Activated T-cell treated with anti-CD3 and anti-CD28 coated beads, Interleukin-2, amount 50 U/mL, for 24 hours (primary cell): ENCODE measurements around the gene LVRN.

Experiments used
- DNase-seq: peaks from one replicate; pipeline ENCODE4 v3.0.0-alpha.2; 2020
- H3K27ac Mint-ChIP-seq: 2 replicates; pipeline ENCODE4 v1.8.0; 2020; ENCODE audit warnings: mild to moderate bottlenecking, mixed read lengths
- H3K27me3 Mint-ChIP-seq: 2 replicates; pipeline ENCODE4 v1.8.0; 2020; ENCODE audit warnings: mixed read lengths
- H3K36me3 Mint-ChIP-seq: 2 replicates; pipeline ENCODE4 v1.8.0; 2020; ENCODE audit warnings: low read depth, mixed read lengths
- H3K4me1 Mint-ChIP-seq: 2 replicates; pipeline ENCODE4 v1.8.0; 2020; ENCODE audit warnings: low read depth, mixed read lengths
- H3K4me3 Mint-ChIP-seq: 2 replicates; pipeline ENCODE4 v1.8.0; 2020; ENCODE audit warnings: mild to moderate bottlenecking, moderate library complexity, mixed read lengths
- H3K9me3 Mint-ChIP-seq: 2 replicates; pipeline ENCODE4 v1.8.0; 2020; ENCODE audit warnings: mixed read lengths

The LVRN gene

GRCh38 chr5:116032094-116032517, 69.8 kb downstream of the LVRN start, which contains the start of gene ARL14EPL:
ARL14EPL (plus strand) TSS chr5:116032472; CDS start chr5:116051466, 18,994 bp downstream.
- peaks cover 3% of the 10 kb centered on the region for H3K4me1 Mint-ChIP-seq
- H3K36me3 Mint-ChIP-seq = no peaks in the 10 kb centered on the region
- no peak within 1 kb of the TSS for H3K27ac Mint-ChIP-seq
- H3K9me3 Mint-ChIP-seq = no peaks in the 10 kb centered on the region
- peaks cover 27% of the 10 kb centered on the region for H3K27me3 Mint-ChIP-seq
- no peak for DNase-seq
- H3K4me3 Mint-ChIP-seq = no peak within 1 kb of the TSS

GRCh38 chr5:116032991-116033390, 70.7 kb downstream of the LVRN start:
- H3K4me1 Mint-ChIP-seq = peaks cover 4% of the 10 kb centered on the region
- no peak for DNase-seq
- H3K4me3 Mint-ChIP-seq = no peak overlapping the region
- no peak overlapping the region for H3K27ac Mint-ChIP-seq
- H3K27me3 Mint-ChIP-seq = peaks cover 25% of the 10 kb centered on the region
- H3K36me3 Mint-ChIP-seq = no peaks in the 10 kb centered on the region
- no peaks in the 10 kb centered on the region for H3K9me3 Mint-ChIP-seq

- Mint-ChIP-seq H3K4me1 (peaks cover 12% of the 10 kb centered on the region), H3K27ac (no peak overlapping the region), H3K36me3 (no peaks in the 10 kb centered on the region), H3K27me3 (peaks cover 20% of the 10 kb centered on the region), H3K4me3 (no peak overlapping the region), H3K9me3 (no peaks in the 10 kb centered on the region)
- no peak for DNase-seq
These were observed 72.8 kb downstream of the LVRN start for GRCh38 chr5:116035123-116035522.

GRCh38 chr5:116037236-116037822, 75.1 kb downstream of the LVRN start:
- Mint-ChIP-seq H3K27me3 (peaks cover 19% of the 10 kb centered on the region), H3K4me1 (peaks cover 9% of the 10 kb centered on the region), H3K36me3 (no peaks in the 10 kb centered on the region), H3K9me3 (no peaks in the 10 kb centered on the region), H3K27ac (no peak overlapping the region), H3K4me3 (no peak overlapping the region)
- DNase-seq = no peak

GRCh38 chr5:116038817-116039216, 76.5 kb downstream of the LVRN start:
- H3K4me1 Mint-ChIP-seq = peaks cover 9% of the 10 kb centered on the region
- no peaks in the 10 kb centered on the region for H3K9me3 Mint-ChIP-seq
- peaks cover 21% of the 10 kb centered on the region for H3K27me3 Mint-ChIP-seq
- H3K27ac Mint-ChIP-seq = no peak overlapping the region
- DNase-seq = no peak
- no peak overlapping the region for H3K4me3 Mint-ChIP-seq
- no peaks in the 10 kb centered on the region for H3K36me3 Mint-ChIP-seq

- H3K27me3 Mint-ChIP-seq = peaks cover 13% of the 10 kb centered on the region
- no peak for DNase-seq
- no peaks in the 10 kb centered on the region for H3K9me3 Mint-ChIP-seq
- H3K27ac Mint-ChIP-seq = no peak overlapping the region
- H3K4me1 Mint-ChIP-seq = peaks cover 8% of the 10 kb centered on the region
- H3K4me3 Mint-ChIP-seq = no peak overlapping the region
- no peaks in the 10 kb centered on the region for H3K36me3 Mint-ChIP-seq
These were observed 80.1 kb downstream of the LVRN start for GRCh38 chr5:116042375-116042774.

GRCh38 chr5:116044073-116044472, 81.8 kb downstream of the LVRN start:
- H3K27me3 Mint-ChIP-seq = peaks cover 13% of the 10 kb centered on the region
- H3K9me3 Mint-ChIP-seq = no peaks in the 10 kb centered on the region
- H3K4me1 Mint-ChIP-seq = no peaks in the 10 kb centered on the region
- H3K27ac Mint-ChIP-seq = no peak overlapping the region
- no peak for DNase-seq
- no peaks in the 10 kb centered on the region for H3K36me3 Mint-ChIP-seq
- no peak overlapping the region for H3K4me3 Mint-ChIP-seq

GRCh38 chr5:116045821-116046220, 83.5 kb downstream of the LVRN start:
- no peaks in the 10 kb centered on the region for H3K9me3 Mint-ChIP-seq

GRCh38 chr5:116046261-116046660, 84.0 kb downstream of the LVRN start:
- Mint-ChIP-seq H3K27me3 (peaks cover 16% of the 10 kb centered on the region), H3K27ac (no peak overlapping the region), H3K9me3 (no peaks in the 10 kb centered on the region), H3K4me3 (no peak overlapping the region), H3K36me3 (no peaks in the 10 kb centered on the region), H3K4me1 (no peaks in the 10 kb centered on the region)
- DNase-seq = no peak

More at GRCh38 chr5:116045821-116046220, 83.5 kb downstream of the LVRN start:
- Mint-ChIP-seq H3K27me3 (peaks cover 16% of the 10 kb centered on the region), H3K27ac (no peak overlapping the region), H3K4me1 (no peaks in the 10 kb centered on the region), H3K36me3 (no peaks in the 10 kb centered on the region), H3K4me3 (no peak overlapping the region)
- no peak for DNase-seq

GRCh38 chr5:116046823-116047222, 84.5 kb downstream of the LVRN start:
- no peak for DNase-seq
- H3K4me1 Mint-ChIP-seq = no peaks in the 10 kb centered on the region
- H3K9me3 Mint-ChIP-seq = no peaks in the 10 kb centered on the region
- H3K27ac Mint-ChIP-seq = no peak overlapping the region
- H3K27me3 Mint-ChIP-seq = peaks cover 16% of the 10 kb centered on the region
- H3K4me3 Mint-ChIP-seq = no peak overlapping the region
- H3K36me3 Mint-ChIP-seq = no peaks in the 10 kb centered on the region

GRCh38 chr5:116058346-116058936, 96.2 kb downstream of the LVRN start:
- Mint-ChIP-seq H3K4me1 (no peaks in the 10 kb centered on the region), H3K27ac (no peak overlapping the region), H3K4me3 (no peak overlapping the region)

GRCh38 chr5:116062352-116062751, 100.1 kb downstream of the LVRN start:
- H3K4me3 Mint-ChIP-seq = no peak overlapping the region
- no peak overlapping the region for H3K27ac Mint-ChIP-seq
- DNase-seq = no peak
- H3K36me3 Mint-ChIP-seq = no peaks in the 10 kb centered on the region
- H3K9me3 Mint-ChIP-seq = no peaks in the 10 kb centered on the region
- no peaks in the 10 kb centered on the region for H3K4me1 Mint-ChIP-seq
- H3K27me3 Mint-ChIP-seq = peaks cover 23% of the 10 kb centered on the region

More at GRCh38 chr5:116058346-116058936, 96.2 kb downstream of the LVRN start:
- H3K9me3 Mint-ChIP-seq = no peaks in the 10 kb centered on the region
- DNase-seq = no peak
- H3K27me3 Mint-ChIP-seq = peaks cover 22% of the 10 kb centered on the region
- no peaks in the 10 kb centered on the region for H3K36me3 Mint-ChIP-seq

GRCh38 chr5:116063950-116064349, 101.7 kb downstream of the LVRN start:
- H3K9me3 Mint-ChIP-seq = no peaks in the 10 kb centered on the region
- peaks cover 2% of the 10 kb centered on the region for H3K4me1 Mint-ChIP-seq
- H3K27ac Mint-ChIP-seq = no peak overlapping the region
- H3K36me3 Mint-ChIP-seq = no peaks in the 10 kb centered on the region
- DNase-seq = no peak
- no peak overlapping the region for H3K4me3 Mint-ChIP-seq
- H3K27me3 Mint-ChIP-seq = peaks cover 20% of the 10 kb centered on the region

- peaks cover 2% of the 10 kb centered on the region for H3K4me1 Mint-ChIP-seq
- H3K27ac Mint-ChIP-seq = no peak overlapping the region
- H3K9me3 Mint-ChIP-seq = no peaks in the 10 kb centered on the region
- H3K27me3 Mint-ChIP-seq = peaks cover 27% of the 10 kb centered on the region
- DNase-seq = no peak
- no peaks in the 10 kb centered on the region for H3K36me3 Mint-ChIP-seq
- no peak overlapping the region for H3K4me3 Mint-ChIP-seq
These were observed 105.9 kb downstream of the LVRN start for GRCh38 chr5:116068028-116068632.

- Mint-ChIP-seq H3K9me3 (no peaks in the 10 kb centered on the region), H3K4me1 (peaks cover 16% of the 10 kb centered on the region), H3K27ac (no peak overlapping the region), H3K36me3 (no peaks in the 10 kb centered on the region), H3K4me3 (no peak overlapping the region), H3K27me3 (peaks cover 25% of the 10 kb centered on the region)
- DNase-seq = no peak
These were observed 108.9 kb downstream of the LVRN start for GRCh38 chr5:116071211-116071610.
